Loucy (cell line): ENCODE measurements around the gene VIPR1.

Experiments used
- H2AFZ ChIP-seq: fragments of 200-600 bp; sonication (generic); 2 replicates; pipeline ENCODE4 v1.6.0; 2016; ENCODE audit warnings: antibody characterized with exemption, mild to moderate bottlenecking, low read length, moderate library complexity
- H3F3A ChIP-seq: fragments of 200-600 bp; 2 replicates; pipeline ENCODE4 v1.6.0; 2016; ENCODE audit warnings: antibody characterized with exemption, low read depth, mild to moderate bottlenecking
- H3K27me3 ChIP-seq: fragments of 200-600 bp; sonication (generic); 2 replicates; pipeline ENCODE4 v1.6.1; 2014; ENCODE audit warnings: low read length, mild to moderate bottlenecking; ENCODE audit not compliant: insufficient read depth, poor library complexity, severe bottlenecking
- H3K36me3 ChIP-seq: fragments of 200-600 bp; sonication (generic); 2 replicates; pipeline ENCODE4 v1.6.1; 2016; ENCODE audit warnings: low read length; ENCODE audit not compliant: insufficient read depth
- H3K4me1 ChIP-seq: fragments of 200-600 bp; sonication (generic); 2 replicates; pipeline ENCODE4 v1.5.1; 2014; ENCODE audit warnings: low read length, mild to moderate bottlenecking; ENCODE audit not compliant: insufficient read depth, poor library complexity, severe bottlenecking
- H3K4me2 ChIP-seq: fragments of 200-600 bp; sonication (generic); 2 replicates; pipeline ENCODE4 v1.6.0; 2014; ENCODE audit warnings: antibody characterized with exemption, low read length, low read depth, mild to moderate bottlenecking; ENCODE audit not compliant: poor library complexity, severe bottlenecking
- H3K4me3 ChIP-seq: fragments of 200-600 bp; sonication (generic); 2 replicates; pipeline ENCODE4 v1.5.1; 2014; ENCODE audit warnings: low read length, mild to moderate bottlenecking, mixed read lengths; ENCODE audit not compliant: poor library complexity, severe bottlenecking
- H3K79me2 ChIP-seq: fragments of 200-600 bp; sonication (generic); 2 replicates; pipeline ENCODE4 v1.6.1; 2014; ENCODE audit warnings: low read length; ENCODE audit not compliant: insufficient read depth
- H3K9ac ChIP-seq: fragments of 200-600 bp; sonication (generic); 2 replicates; pipeline ENCODE4 v1.6.0; 2014; ENCODE audit warnings: mild to moderate bottlenecking, low read depth, low read length, moderate library complexity; ENCODE audit not compliant: poor library complexity, severe bottlenecking
- H3K9me2 ChIP-seq: fragments of 200-600 bp; sonication (generic); replicated peaks from 2 replicates; pipeline ENCODE4 v1.6.1; 2016; ENCODE audit warnings: low read depth, low read length, mixed read lengths
- H3K9me3 ChIP-seq: fragments of 200-600 bp; sonication (generic); 2 replicates; pipeline ENCODE4 v1.6.1; 2014; ENCODE audit warnings: mild to moderate bottlenecking, antibody characterized with exemption, low read length, low read depth; ENCODE audit not compliant: insufficient read depth
- H4K20me1 ChIP-seq: fragments of 200-600 bp; sonication (generic); 2 replicates; pipeline ENCODE4 v1.6.0; 2014; ENCODE audit warnings: antibody characterized with exemption, low read length, mild to moderate bottlenecking; ENCODE audit not compliant: insufficient read depth, poor library complexity, severe bottlenecking
- CTCF ChIP-seq: fragments of 200-600 bp; sonication (generic); conservative IDR thresholded peaks from 2 replicates; pipeline ENCODE4 v1.5.1; 2014; ENCODE audit warnings: mild to moderate bottlenecking, antibody characterized with exemption, low read length
- EZH2phosphoT487 ChIP-seq: fragments of 200-600 bp; IDR thresholded peaks from 2 replicates; pipeline ENCODE4 v1.6.1; 2018; ENCODE audit warnings: antibody characterized with exemption, mild to moderate bottlenecking, moderate library complexity, borderline replicate concordance

VIPR1 gene

DNA sequence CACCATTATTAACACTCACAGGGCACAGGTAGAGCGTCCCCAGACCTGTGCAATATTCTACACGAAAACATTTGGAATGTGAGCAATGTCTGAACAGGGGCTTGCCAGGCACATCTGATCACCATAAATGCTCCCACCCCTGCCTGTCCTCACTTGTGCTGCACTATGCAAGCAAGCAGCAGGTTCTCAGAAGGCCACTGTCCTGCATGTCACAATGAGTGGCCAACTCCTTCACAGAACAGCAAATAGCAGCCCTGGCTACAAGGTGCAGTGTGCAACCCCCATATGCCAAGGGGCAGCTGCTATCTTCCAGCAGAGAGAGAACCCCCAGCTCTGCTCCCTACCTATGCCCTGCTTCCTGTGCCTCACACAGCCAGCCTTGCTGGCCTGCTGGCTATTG lies 46.7 kb downstream of the VIPR1 start:
- no peak overlapping the region for H3K4me2 ChIP-seq

GRCh38 chr3:42550250-42550649 lies 47.8 kb downstream of the VIPR1 start:
- H3K9me2 ChIP-seq = no peaks in the 10 kb centered on the region
- no peak for TF ChIP-seq CTCF
- no peak for TF ChIP-seq EZH2phosphoT487

More for the DNA sequence above, 46.7 kb downstream of the VIPR1 start:
- Histone ChIP-seq H3K4me1 (no peaks in the 10 kb centered on the region), H4K20me1 (no peaks in the 10 kb centered on the region), H2AFZ (no peak overlapping the region), H3K36me3 (peaks cover 25% of the 10 kb centered on the region), H3K4me3 (no peak overlapping the region), H3K9ac (no peak overlapping the region), H3K27me3 (no peaks in the 10 kb centered on the region), H3F3A (no peaks in the 10 kb centered on the region), H3K79me2 (no peaks in the 10 kb centered on the region), H3K9me2 (no peaks in the 10 kb centered on the region), H3K9me3 (no peaks in the 10 kb centered on the region)
- TF ChIP-seq EZH2phosphoT487 (no peak), CTCF (no peak)

DNA sequence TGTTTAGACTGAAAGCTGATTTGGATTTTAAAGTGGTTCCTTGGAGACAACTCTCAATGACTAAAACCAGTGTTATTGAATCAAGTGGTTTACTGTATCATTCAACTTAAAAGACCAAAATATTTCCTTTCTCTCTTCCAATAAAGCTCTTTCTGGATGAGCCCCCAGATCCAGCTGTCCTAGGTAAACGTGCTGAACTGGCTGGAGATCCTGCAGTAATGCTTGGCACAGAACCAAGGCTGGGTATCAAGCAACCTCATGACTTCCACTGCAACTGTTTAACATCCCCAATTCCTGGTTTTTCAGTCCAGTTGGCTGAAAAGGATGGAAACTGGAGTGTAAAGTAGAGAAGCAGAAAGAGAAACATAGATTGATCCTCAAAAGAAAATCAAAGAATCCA lies 50.4 kb downstream of the VIPR1 start:
- Histone ChIP-seq H3K9me2 (no peaks in the 10 kb centered on the region), H3K4me1 (peaks cover 26% of the 10 kb centered on the region), H3K27me3 (no peaks in the 10 kb centered on the region), H3K79me2 (no peaks in the 10 kb centered on the region), H3K9ac (no peak overlapping the region), H3K4me2 (no peak overlapping the region), H3K36me3 (peaks cover 40% of the 10 kb centered on the region), H4K20me1 (no peaks in the 10 kb centered on the region), H2AFZ (no peak overlapping the region), H3K4me3 (no peak overlapping the region), H3K9me3 (no peaks in the 10 kb centered on the region), H3F3A (no peaks in the 10 kb centered on the region)
- TF ChIP-seq CTCF (no peak), EZH2phosphoT487 (no peak)

More at GRCh38 chr3:42550250-42550649, 47.8 kb downstream of the VIPR1 start:
- peaks cover under 1% of the 10 kb centered on the region for H3K4me1 ChIP-seq
- H3K36me3 ChIP-seq = peaks cover 32% of the 10 kb centered on the region
- no peaks in the 10 kb centered on the region for H3K79me2 ChIP-seq
- H3F3A ChIP-seq = no peaks in the 10 kb centered on the region
- no peaks in the 10 kb centered on the region for H4K20me1 ChIP-seq
- H3K4me3 ChIP-seq = no peak overlapping the region
- H3K4me2 ChIP-seq = no peak overlapping the region
- H3K9me3 ChIP-seq = no peaks in the 10 kb centered on the region
- no peak overlapping the region for H3K9ac ChIP-seq
- no peak overlapping the region for H2AFZ ChIP-seq
- H3K27me3 ChIP-seq = no peaks in the 10 kb centered on the region
